KMS-11 (cell line): ENCODE data around the gene CFTR.

Source experiments
- H2AFZ ChIP-seq: fragments of 200-600 bp; sonication (generic); 2 replicates; pipeline ENCODE4 v1.6.1; 2016; ENCODE audit warnings: antibody characterized with exemption, mixed run types, low read depth
- H3K27ac ChIP-seq: fragments of 200-600 bp; sonication (generic); 2 replicates; pipeline ENCODE4 v1.6.1; 2016; ENCODE audit warnings: mild to moderate bottlenecking, mixed run types
- H3K27me3 ChIP-seq: fragments of 200-600 bp; sonication (generic); 2 replicates; pipeline ENCODE4 v1.6.1; 2017; ENCODE audit warnings: mild to moderate bottlenecking, low read depth, mixed run types, moderate library complexity; ENCODE audit not compliant: insufficient read depth
- H3K36me3 ChIP-seq: fragments of 200-600 bp; sonication (generic); 2 replicates; pipeline ENCODE4 v1.6.1; 2017; ENCODE audit warnings: mild to moderate bottlenecking, mixed run types; ENCODE audit not compliant: insufficient read depth
- H3K4me1 ChIP-seq: fragments of 200-600 bp; sonication (generic); 2 replicates; pipeline ENCODE4 v1.6.1; 2016; ENCODE audit warnings: mild to moderate bottlenecking, low read depth, mixed run types; ENCODE audit not compliant: poor library complexity, severe bottlenecking
- H3K4me2 ChIP-seq: fragments of 200-600 bp; sonication (generic); 2 replicates; pipeline ENCODE4 v1.7.0; 2016; ENCODE audit warnings: mild to moderate bottlenecking, mixed run types
- H3K4me3 ChIP-seq: fragments of 200-600 bp; sonication (generic); IDR thresholded peaks from 2 replicates; pipeline ENCODE4 v1.6.1; 2017; ENCODE audit warnings: low read depth, low read length, mixed read lengths; ENCODE audit not compliant: insufficient read depth
- H3K79me2 ChIP-seq: fragments of 200-600 bp; sonication (generic); 2 replicates; pipeline ENCODE4 v1.6.1; 2016; ENCODE audit warnings: low read depth, mixed run types; ENCODE audit not compliant: insufficient read depth
- H3K9ac ChIP-seq: fragments of 200-600 bp; sonication (generic); 2 replicates; pipeline ENCODE4 v1.6.1; 2016; ENCODE audit warnings: mild to moderate bottlenecking, mixed run types
- H4K20me1 ChIP-seq: fragments of 200-600 bp; sonication (generic); 2 replicates; pipeline ENCODE4 v1.6.1; 2016; ENCODE audit warnings: mild to moderate bottlenecking, mixed run types; ENCODE audit not compliant: insufficient read depth
- CTCF ChIP-seq: fragments of 200-600 bp; sonication (generic); conservative IDR thresholded peaks from 2 replicates; pipeline ENCODE4 v1.6.1; 2017; ENCODE audit warnings: low read depth, mild to moderate bottlenecking, antibody characterized with exemption, low read length, moderate library complexity, mixed read lengths

The CFTR gene

GRCh38 chr7:117665368-117665767 is 185.5 kb downstream of the CFTR start:
- no peaks in the 10 kb centered on the region for H3K79me2 ChIP-seq
- no peak overlapping the region for H3K27ac ChIP-seq
- H2AFZ ChIP-seq: no peak overlapping the region
- H3K9ac ChIP-seq: no peak overlapping the region
- no peak overlapping the region for H3K4me2 ChIP-seq
- H3K36me3 ChIP-seq: no peaks in the 10 kb centered on the region
- H4K20me1 ChIP-seq: no peaks in the 10 kb centered on the region
- no peak overlapping the region for H3K4me3 ChIP-seq
- no peaks in the 10 kb centered on the region for H3K27me3 ChIP-seq
- H3K4me1 ChIP-seq: no peaks in the 10 kb centered on the region
- no peak for TF ChIP-seq CTCF

- no peaks in the 10 kb centered on the region for H3K27me3 ChIP-seq
- H3K27ac ChIP-seq: no peak overlapping the region
- H3K9ac ChIP-seq: no peak overlapping the region
- no peaks in the 10 kb centered on the region for H3K4me1 ChIP-seq
- no peak overlapping the region for H2AFZ ChIP-seq
- H4K20me1 ChIP-seq: no peaks in the 10 kb centered on the region
- TF ChIP-seq CTCF: no peak
- H3K4me3 ChIP-seq: no peak overlapping the region
- no peaks in the 10 kb centered on the region for H3K79me2 ChIP-seq
- H3K36me3 ChIP-seq: no peaks in the 10 kb centered on the region
- H3K4me2 ChIP-seq: no peak overlapping the region
These were observed 186.2 kb downstream of the CFTR start for GRCh38 chr7:117666031-117666430.

GRCh38 chr7:117666689-117667088 is 186.9 kb downstream of the CFTR start:
- Histone ChIP-seq H3K27ac (no peak overlapping the region), H3K4me3 (no peak overlapping the region), H3K9ac (no peak overlapping the region), H3K79me2 (no peaks in the 10 kb centered on the region), H3K4me2 (no peak overlapping the region), H3K27me3 (no peaks in the 10 kb centered on the region), H3K4me1 (no peaks in the 10 kb centered on the region), H4K20me1 (no peaks in the 10 kb centered on the region), H2AFZ (no peak overlapping the region), H3K36me3 (no peaks in the 10 kb centered on the region)
- no peak for TF ChIP-seq CTCF

GRCh38 chr7:117667456-117667855 is 187.6 kb downstream of the CFTR start:
- Histone ChIP-seq H3K36me3 (no peaks in the 10 kb centered on the region), H3K4me3 (no peak overlapping the region), H3K27ac (no peak overlapping the region), H3K4me2 (no peak overlapping the region), H3K79me2 (no peaks in the 10 kb centered on the region), H3K27me3 (no peaks in the 10 kb centered on the region), H3K9ac (no peak overlapping the region), H4K20me1 (no peaks in the 10 kb centered on the region), H3K4me1 (no peaks in the 10 kb centered on the region), H2AFZ (no peak overlapping the region)
- no peak for TF ChIP-seq CTCF

- Histone ChIP-seq H3K27ac (no peak overlapping the region), H3K4me3 (no peak overlapping the region), H3K36me3 (no peaks in the 10 kb centered on the region), H3K4me1 (no peaks in the 10 kb centered on the region), H3K4me2 (no peak overlapping the region), H3K79me2 (no peaks in the 10 kb centered on the region), H2AFZ (no peak overlapping the region), H4K20me1 (no peaks in the 10 kb centered on the region), H3K9ac (no peak overlapping the region), H3K27me3 (no peaks in the 10 kb centered on the region)
- TF ChIP-seq CTCF: no peak
These were observed 190.0 kb downstream of the CFTR start for GRCh38 chr7:117669818-117670217.
